Measurements from ENCODE around the gene ZNF792.

Gene ZNF792

DNA sequence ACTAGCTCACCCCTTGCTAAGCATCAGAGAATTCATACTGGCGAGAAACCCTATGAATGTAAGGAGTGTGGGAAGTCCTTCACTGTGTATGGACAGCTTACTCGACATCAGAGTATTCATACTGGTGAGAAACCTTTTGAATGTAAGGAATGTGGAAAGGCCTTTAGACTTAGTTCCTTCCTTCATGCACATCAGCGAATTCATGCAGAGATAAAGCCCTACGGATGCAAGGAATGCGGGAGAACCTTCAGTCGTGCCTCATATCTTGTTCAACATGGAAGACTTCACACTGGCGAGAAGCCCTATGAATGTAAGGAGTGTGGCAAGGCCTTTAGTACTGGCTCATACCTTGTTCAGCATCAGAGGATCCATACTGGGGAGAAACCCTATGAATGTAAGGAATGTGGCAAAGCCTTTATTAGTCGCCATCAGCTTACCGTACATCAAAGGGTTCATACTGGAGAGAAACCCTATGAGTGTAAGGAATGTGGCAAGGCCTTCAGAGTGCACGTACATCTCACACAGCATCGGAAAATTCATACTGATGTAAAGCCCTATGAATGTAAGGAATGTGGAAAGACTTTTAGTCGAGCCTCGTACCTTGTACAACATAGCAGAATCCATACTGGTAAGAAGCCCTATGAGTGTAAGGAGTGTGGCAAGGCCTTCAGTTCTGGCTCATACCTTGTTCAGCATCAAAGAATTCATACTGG lies 20.0 kb downstream of the ZNF792 start:
- no peak for DNase-seq (ENCODE audit: low spot score)
- TF ChIP-seq, protein P1, sequence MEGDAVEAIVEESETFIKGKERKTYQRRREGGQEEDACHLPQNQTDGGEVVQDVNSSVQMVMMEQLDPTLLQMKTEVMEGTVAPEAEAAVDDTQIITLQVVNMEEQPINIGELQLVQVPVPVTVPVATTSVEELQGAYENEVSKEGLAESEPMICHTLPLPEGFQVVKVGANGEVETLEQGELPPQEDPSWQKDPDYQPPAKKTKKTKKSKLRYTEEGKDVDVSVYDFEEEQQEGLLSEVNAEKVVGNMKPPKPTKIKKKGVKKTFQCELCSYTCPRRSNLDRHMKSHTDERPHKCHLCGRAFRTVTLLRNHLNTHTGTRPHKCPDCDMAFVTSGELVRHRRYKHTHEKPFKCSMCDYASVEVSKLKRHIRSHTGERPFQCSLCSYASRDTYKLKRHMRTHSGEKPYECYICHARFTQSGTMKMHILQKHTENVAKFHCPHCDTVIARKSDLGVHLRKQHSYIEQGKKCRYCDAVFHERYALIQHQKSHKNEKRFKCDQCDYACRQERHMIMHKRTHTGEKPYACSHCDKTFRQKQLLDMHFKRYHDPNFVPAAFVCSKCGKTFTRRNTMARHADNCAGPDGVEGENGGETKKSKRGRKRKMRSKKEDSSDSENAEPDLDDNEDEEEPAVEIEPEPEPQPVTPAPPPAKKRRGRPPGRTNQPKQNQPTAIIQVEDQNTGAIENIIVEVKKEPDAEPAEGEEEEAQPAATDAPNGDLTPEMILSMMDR (IDR thresholded peaks at IDR 0.05; ENCODE audit: extremely low read depth, insufficient read depth, missing control alignments): no peak
- in situ Hi-C loops (cut with MboI; ENCODE audit: low pct_unique_long_range_greater_than_20kb, low sequenced_read_pairs, unreplicated experiment): no loop called here

DNA sequence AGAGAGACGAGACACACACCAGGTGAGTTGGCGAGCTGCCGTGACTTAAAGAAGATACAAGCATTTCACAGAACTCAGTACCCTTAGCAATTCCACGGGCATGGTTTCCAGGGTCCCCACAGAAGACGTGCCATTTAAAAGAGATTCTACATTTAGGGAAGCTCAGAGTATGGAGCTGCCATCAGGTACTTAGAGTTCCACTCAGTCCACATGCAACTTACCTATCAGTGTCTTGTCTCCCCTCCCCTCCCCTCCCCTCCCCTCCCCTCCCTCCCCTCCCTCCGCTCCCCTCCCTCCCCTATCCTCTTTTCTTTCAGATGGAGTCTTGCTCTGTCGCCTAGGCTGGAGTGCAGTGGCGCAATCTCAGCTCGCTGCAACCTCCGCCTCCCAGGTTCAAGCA lies 25.1 kb downstream of the ZNF792 start:
- TF ChIP-seq, protein P1 (IDR thresholded peaks at IDR 0.05; ENCODE audit: extremely low read depth, insufficient read depth, missing control alignments): no peak
- no peak for DNase-seq (ENCODE audit: low spot score)
- in situ Hi-C loops (cut with MboI; ENCODE audit: low pct_unique_long_range_greater_than_20kb, low sequenced_read_pairs, unreplicated experiment): no loop called here

DNA sequence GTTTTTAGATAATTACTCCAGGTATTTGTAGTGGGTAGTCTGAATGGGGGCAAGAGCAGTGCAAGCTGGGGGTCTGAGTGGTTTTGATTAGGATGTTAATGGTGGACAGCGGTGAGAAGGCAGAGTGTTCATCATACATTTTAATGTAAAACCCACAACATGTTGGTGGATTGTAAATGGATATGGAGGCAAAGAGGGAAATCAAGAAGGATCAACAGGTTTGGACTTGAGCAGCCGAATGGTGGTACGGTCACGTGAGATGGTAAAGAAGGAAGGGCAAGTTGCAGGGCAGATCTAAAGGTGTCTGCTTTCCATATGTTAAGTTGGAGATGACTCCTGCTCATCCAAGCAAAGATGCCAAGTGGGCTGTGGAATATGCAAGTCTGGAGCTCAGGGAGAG lies 27.8 kb downstream of the ZNF792 start:
- DNase-seq (ENCODE audit: low spot score): no peak
- in situ Hi-C loops (cut with MboI; ENCODE audit: low pct_unique_long_range_greater_than_20kb, low sequenced_read_pairs, unreplicated experiment): no loop called here
- TF ChIP-seq, protein P1 (IDR thresholded peaks at IDR 0.05; ENCODE audit: extremely low read depth, insufficient read depth, missing control alignments): no peak

DNA sequence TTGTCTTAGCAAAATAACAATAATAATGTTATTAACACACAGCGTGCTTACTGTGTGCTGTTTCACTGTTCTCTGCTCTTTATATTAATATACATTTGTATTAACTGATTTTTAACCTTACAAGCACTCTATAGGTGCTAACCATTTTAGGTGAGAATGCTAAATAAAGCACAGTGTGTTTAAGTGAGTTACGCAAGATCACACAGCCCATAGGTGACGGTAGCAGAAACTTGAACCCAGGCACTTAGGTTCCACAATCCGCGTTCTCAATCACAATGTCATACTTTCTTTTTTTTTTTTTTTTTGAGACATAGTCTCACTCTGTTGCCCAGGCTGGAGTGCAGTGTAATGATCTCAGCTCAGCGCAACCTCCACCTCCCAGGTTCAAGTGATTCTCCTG lies 31.5 kb downstream of the ZNF792 start:
- TF ChIP-seq, protein P1 (IDR thresholded peaks at IDR 0.05; ENCODE audit: extremely low read depth, insufficient read depth, missing control alignments): no peak
- in situ Hi-C loops (cut with MboI; ENCODE audit: low pct_unique_long_range_greater_than_20kb, low sequenced_read_pairs, unreplicated experiment): no loop called here
- DNase-seq (ENCODE audit: low spot score): no peak

DNA sequence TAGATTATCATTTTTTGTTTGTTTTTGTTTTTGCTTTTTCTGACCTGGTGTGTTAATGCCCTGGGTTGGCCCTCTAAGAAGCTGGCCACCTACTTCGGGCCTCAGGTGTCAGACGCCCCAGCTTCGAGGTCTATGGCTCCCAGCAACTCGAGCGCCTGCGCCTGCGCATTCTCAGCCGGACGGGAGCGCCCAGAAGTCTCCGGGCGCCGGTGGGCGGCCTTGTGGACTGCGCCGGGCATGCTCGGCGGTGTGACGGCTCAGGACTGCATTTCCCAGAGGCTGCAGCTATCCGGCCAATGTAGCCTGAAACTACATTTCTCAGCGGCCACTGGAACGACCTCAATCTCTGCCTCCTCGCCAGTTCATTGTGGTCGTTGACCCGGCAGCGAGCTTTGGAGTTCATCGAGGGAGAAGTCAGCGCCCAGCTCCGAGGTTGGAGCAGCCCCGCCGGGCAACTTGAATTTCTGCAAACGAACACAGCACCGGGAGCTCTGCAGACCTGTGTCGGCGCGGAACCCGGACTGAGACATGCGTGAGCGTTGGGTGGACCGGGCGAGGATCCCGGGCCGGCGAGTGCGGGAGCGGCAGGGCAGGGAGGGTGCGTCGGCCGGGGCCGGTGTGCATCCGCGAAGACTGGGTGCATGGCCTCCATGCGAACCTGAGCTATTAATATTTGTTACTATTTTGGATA lies 37.2 kb downstream of the ZNF792 start, which contains the start of gene ZNF30:
Gene ZNF30 (plus strand): TSS at position 219 of the 691 bp plus-strand sequence. CDS start 3,045 bp downstream, outside the sequence.
- DNase-seq (ENCODE audit: low spot score): peak; percentile 93
- in situ Hi-C loops (cut with MboI; ENCODE audit: low pct_unique_long_range_greater_than_20kb, low sequenced_read_pairs, unreplicated experiment): no loop called here
- TF ChIP-seq, protein P1 (IDR thresholded peaks at IDR 0.05; ENCODE audit: extremely low read depth, insufficient read depth, missing control alignments): no peak

DNA sequence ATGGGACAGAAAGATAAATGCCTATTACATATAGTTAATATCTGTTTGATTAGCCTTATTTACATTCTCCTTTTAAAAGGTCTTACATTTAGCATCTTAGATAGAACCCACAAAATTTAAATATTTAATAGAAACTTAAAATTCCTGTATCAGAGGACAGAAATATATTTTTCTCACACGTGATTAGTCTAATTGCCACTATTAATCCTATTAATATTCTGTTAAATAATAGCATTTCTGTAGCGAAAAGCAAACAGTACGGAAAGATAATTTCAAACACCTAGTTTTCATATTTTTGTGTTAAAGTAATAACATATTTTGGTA lies 37.7 kb downstream of the ZNF792 start:
- in situ Hi-C loops (cut with MboI; ENCODE audit: low pct_unique_long_range_greater_than_20kb, low sequenced_read_pairs, unreplicated experiment): no loop called here
- TF ChIP-seq, protein P1 (IDR thresholded peaks at IDR 0.05; ENCODE audit: extremely low read depth, insufficient read depth, missing control alignments): no peak
- no peak for DNase-seq (ENCODE audit: low spot score)

All from GM13977 (cell line).